ENCODE measurements around the gene HMG20A.

DNA sequence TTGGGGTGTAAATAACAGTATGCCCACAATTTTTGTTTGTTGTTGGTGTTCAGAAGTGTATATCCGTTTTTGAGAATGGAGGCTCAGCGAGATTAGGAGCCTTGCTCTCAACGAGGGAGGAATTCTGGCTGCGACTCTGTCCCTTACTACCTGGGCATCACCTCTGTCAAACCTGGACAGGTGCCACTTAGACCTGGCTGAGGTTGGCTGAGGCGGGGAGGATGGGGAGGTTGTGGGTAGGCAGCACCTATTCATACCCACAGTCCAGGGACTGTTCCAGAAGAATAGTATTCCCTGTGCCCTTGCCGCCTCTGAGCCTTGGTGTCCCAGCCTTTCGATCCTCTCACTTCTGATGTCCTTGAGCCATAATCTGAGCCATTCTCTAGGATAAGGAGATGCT lies 112.2 kb downstream of the HMG20A start:
- TF ChIP-seq CBX2 (IDR thresholded peaks at IDR 0.05; ENCODE audit: insufficient read depth, low read length, poor library complexity, severe bottlenecking) (no peak), ZNF133 (CRISPR knock-in tag; IDR thresholded peaks at IDR 0.05) (no peak), BHLHE40 (IDR thresholded peaks at IDR 0.05; ENCODE audit: low read length) (no peak), ZNF431 (CRISPR knock-in tag; IDR thresholded peaks at IDR 0.05) (no peak), CEBPB (tag; IDR thresholded peaks at IDR 0.05) (no peak), ZKSCAN3 (CRISPR knock-in tag; IDR thresholded peaks at IDR 0.05) (no peak), PHF21A (IDR thresholded peaks at IDR 0.05; ENCODE audit: borderline replicate concordance, low read depth) (no peak)
- TF ChIP-seq, protein P1, sequence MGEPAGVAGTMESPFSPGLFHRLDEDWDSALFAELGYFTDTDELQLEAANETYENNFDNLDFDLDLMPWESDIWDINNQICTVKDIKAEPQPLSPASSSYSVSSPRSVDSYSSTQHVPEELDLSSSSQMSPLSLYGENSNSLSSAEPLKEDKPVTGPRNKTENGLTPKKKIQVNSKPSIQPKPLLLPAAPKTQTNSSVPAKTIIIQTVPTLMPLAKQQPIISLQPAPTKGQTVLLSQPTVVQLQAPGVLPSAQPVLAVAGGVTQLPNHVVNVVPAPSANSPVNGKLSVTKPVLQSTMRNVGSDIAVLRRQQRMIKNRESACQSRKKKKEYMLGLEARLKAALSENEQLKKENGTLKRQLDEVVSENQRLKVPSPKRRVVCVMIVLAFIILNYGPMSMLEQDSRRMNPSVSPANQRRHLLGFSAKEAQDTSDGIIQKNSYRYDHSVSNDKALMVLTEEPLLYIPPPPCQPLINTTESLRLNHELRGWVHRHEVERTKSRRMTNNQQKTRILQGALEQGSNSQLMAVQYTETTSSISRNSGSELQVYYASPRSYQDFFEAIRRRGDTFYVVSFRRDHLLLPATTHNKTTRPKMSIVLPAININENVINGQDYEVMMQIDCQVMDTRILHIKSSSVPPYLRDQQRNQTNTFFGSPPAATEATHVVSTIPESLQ (CRISPR knock-in tag; IDR thresholded peaks at IDR 0.05) = no peak
- TF ChIP-seq, protein P2, sequence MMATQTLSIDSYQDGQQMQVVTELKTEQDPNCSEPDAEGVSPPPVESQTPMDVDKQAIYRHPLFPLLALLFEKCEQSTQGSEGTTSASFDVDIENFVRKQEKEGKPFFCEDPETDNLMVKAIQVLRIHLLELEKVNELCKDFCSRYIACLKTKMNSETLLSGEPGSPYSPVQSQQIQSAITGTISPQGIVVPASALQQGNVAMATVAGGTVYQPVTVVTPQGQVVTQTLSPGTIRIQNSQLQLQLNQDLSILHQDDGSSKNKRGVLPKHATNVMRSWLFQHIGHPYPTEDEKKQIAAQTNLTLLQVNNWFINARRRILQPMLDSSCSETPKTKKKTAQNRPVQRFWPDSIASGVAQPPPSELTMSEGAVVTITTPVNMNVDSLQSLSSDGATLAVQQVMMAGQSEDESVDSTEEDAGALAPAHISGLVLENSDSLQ (IDR thresholded peaks at IDR 0.05) = no peak
- TF ChIP-seq, protein P3, sequence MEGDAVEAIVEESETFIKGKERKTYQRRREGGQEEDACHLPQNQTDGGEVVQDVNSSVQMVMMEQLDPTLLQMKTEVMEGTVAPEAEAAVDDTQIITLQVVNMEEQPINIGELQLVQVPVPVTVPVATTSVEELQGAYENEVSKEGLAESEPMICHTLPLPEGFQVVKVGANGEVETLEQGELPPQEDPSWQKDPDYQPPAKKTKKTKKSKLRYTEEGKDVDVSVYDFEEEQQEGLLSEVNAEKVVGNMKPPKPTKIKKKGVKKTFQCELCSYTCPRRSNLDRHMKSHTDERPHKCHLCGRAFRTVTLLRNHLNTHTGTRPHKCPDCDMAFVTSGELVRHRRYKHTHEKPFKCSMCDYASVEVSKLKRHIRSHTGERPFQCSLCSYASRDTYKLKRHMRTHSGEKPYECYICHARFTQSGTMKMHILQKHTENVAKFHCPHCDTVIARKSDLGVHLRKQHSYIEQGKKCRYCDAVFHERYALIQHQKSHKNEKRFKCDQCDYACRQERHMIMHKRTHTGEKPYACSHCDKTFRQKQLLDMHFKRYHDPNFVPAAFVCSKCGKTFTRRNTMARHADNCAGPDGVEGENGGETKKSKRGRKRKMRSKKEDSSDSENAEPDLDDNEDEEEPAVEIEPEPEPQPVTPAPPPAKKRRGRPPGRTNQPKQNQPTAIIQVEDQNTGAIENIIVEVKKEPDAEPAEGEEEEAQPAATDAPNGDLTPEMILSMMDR (IDR thresholded peaks at IDR 0.05 in 2 of 3, conservative IDR thresholded peaks at IDR 0.05 in 1 of 3; ENCODE audit: insufficient read depth in 2 of 3, low read depth in 1 of 3, low read length in 3 of 3) = no peak
- TF ChIP-seq, protein P4, sequence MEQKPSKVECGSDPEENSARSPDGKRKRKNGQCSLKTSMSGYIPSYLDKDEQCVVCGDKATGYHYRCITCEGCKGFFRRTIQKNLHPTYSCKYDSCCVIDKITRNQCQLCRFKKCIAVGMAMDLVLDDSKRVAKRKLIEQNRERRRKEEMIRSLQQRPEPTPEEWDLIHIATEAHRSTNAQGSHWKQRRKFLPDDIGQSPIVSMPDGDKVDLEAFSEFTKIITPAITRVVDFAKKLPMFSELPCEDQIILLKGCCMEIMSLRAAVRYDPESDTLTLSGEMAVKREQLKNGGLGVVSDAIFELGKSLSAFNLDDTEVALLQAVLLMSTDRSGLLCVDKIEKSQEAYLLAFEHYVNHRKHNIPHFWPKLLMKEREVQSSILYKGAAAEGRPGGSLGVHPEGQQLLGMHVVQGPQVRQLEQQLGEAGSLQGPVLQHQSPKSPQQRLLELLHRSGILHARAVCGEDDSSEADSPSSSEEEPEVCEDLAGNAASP (IDR thresholded peaks at IDR 0.05) = no peak
- TF ChIP-seq, protein P5, sequence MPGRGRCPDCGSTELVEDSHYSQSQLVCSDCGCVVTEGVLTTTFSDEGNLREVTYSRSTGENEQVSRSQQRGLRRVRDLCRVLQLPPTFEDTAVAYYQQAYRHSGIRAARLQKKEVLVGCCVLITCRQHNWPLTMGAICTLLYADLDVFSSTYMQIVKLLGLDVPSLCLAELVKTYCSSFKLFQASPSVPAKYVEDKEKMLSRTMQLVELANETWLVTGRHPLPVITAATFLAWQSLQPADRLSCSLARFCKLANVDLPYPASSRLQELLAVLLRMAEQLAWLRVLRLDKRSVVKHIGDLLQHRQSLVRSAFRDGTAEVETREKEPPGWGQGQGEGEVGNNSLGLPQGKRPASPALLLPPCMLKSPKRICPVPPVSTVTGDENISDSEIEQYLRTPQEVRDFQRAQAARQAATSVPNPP (IDR thresholded peaks at IDR 0.05; ENCODE audit: borderline replicate concordance, insufficient read depth, insufficient read length) = no peak
- TF ChIP-seq, protein P6, sequence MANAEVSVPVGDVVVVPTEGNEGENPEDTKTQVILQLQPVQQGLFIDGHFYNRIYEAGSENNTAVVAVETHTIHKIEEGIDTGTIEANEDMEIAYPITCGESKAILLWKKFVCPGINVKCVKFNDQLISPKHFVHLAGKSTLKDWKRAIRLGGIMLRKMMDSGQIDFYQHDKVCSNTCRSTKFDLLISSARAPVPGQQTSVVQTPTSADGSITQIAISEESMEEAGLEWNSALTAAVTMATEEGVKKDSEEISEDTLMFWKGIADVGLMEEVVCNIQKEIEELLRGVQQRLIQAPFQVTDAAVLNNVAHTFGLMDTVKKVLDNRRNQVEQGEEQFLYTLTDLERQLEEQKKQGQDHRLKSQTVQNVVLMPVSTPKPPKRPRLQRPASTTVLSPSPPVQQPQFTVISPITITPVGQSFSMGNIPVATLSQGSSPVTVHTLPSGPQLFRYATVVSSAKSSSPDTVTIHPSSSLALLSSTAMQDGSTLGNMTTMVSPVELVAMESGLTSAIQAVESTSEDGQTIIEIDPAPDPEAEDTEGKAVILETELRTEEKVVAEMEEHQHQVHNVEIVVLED (CRISPR knock-in tag; IDR thresholded peaks at IDR 0.05) = no peak
